ENCODE data around the gene FADS3.

DNA sequence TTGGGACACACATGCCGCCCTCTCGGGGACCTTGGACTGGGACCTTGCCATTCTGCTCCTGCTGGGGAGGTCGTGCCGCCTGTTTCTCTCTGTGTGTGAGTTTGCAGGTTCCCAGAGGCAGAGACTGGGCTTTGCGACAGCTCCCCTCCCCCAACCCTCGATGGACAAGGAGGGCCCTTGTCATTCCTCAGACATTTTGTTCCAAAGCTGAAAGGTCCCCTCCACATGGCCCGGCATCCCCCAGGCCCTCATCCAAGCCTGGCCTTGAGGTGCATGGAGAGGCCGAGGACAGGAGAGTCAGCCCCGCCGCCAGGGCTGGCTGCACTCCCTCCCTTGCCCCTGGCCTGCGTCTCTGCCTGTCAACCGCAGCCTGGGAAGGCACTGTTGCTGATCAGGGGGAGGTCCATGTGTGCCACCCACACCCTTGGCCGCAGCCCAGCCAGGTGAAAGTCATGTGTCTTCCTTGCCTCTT, 37.6 kb downstream of the FADS3 start:
- TF ChIP-seq, protein P1, sequence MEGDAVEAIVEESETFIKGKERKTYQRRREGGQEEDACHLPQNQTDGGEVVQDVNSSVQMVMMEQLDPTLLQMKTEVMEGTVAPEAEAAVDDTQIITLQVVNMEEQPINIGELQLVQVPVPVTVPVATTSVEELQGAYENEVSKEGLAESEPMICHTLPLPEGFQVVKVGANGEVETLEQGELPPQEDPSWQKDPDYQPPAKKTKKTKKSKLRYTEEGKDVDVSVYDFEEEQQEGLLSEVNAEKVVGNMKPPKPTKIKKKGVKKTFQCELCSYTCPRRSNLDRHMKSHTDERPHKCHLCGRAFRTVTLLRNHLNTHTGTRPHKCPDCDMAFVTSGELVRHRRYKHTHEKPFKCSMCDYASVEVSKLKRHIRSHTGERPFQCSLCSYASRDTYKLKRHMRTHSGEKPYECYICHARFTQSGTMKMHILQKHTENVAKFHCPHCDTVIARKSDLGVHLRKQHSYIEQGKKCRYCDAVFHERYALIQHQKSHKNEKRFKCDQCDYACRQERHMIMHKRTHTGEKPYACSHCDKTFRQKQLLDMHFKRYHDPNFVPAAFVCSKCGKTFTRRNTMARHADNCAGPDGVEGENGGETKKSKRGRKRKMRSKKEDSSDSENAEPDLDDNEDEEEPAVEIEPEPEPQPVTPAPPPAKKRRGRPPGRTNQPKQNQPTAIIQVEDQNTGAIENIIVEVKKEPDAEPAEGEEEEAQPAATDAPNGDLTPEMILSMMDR (IDR thresholded peaks at IDR 0.05 in 2 of 3, conservative IDR thresholded peaks at IDR 0.05 in 1 of 3; ENCODE audit: borderline replicate concordance in 1 of 3, insufficient read depth in 1 of 3, low read depth in 2 of 3, low read length in 2 of 3), result no peak
- no peak for TF ChIP-seq POLR2A (IDR thresholded peaks at IDR 0.05; ENCODE audit: borderline replicate concordance, extremely low read depth, insufficient read depth, insufficient read length)
- TF ChIP-seq, protein P2, sequence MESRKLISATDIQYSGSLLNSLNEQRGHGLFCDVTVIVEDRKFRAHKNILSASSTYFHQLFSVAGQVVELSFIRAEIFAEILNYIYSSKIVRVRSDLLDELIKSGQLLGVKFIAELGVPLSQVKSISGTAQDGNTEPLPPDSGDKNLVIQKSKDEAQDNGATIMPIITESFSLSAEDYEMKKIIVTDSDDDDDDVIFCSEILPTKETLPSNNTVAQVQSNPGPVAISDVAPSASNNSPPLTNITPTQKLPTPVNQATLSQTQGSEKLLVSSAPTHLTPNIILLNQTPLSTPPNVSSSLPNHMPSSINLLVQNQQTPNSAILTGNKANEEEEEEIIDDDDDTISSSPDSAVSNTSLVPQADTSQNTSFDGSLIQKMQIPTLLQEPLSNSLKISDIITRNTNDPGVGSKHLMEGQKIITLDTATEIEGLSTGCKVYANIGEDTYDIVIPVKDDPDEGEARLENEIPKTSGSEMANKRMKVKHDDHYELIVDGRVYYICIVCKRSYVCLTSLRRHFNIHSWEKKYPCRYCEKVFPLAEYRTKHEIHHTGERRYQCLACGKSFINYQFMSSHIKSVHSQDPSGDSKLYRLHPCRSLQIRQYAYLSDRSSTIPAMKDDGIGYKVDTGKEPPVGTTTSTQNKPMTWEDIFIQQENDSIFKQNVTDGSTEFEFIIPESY (IDR thresholded peaks at IDR 0.05; ENCODE audit: extremely low read depth, insufficient replicate concordance, low read length), result no peak
- TF ChIP-seq REST (IDR thresholded peaks at IDR 0.05; ENCODE audit: low read depth), result no peak
- TF ChIP-seq ZNF274 (IDR thresholded peaks at IDR 0.05; ENCODE audit: low read depth, low read length), result no peak
- no peak for TF ChIP-seq POLR2AphosphoS5 (IDR thresholded peaks at IDR 0.05; ENCODE audit: low read depth, low read length)
- no peak for TF ChIP-seq SRF (IDR thresholded peaks at IDR 0.05; ENCODE audit: low read depth)
- TF ChIP-seq RAD21 (IDR thresholded peaks at IDR 0.05; ENCODE audit: low read depth), result no peak
- TF ChIP-seq EZH2 (IDR thresholded peaks at IDR 0.05), result no peak
- TF ChIP-seq EZH2phosphoT487 (IDR thresholded peaks at IDR 0.05; ENCODE audit: borderline replicate concordance), result no peak
- no peak for TF ChIP-seq YY1 (IDR thresholded peaks at IDR 0.05; ENCODE audit: extremely low read depth, insufficient replicate concordance, low read depth, low read length)
- TF ChIP-seq, protein P3, sequence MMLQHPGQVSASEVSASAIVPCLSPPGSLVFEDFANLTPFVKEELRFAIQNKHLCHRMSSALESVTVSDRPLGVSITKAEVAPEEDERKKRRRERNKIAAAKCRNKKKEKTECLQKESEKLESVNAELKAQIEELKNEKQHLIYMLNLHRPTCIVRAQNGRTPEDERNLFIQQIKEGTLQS (IDR thresholded peaks at IDR 0.05), result no peak

All from HCT116 (cell line).